Stomach (tissue), 9 donors: Measurements from ENCODE around the gene PTK6. TPM values are rescaled to one million over a fixed set of nuclear protein-coding genes. Genes with fewer than 3 reads are reported as not detected.

Experiments
- DNase-seq, 2 donors: peaks; one replicate each; pipeline versions ENCODE4 v3.0.0 to v3.0.0-alpha.2; 2013 to 2019
- H3K27ac ChIP-seq, 5 donors: fragments of 200-600 bp in 4 of 5; sonication (generic) in 4 of 5; one replicate each; pipeline ENCODE4 v1.5.1; 2013 to 2019; ENCODE audit warnings: mild to moderate bottlenecking in 1 of 5, moderate library complexity in 1 of 5
- H3K27me3 ChIP-seq, 3 donors: fragments of 200-600 bp; sonication (generic); one replicate each; pipeline ENCODE4 v1.5.1; 2017 to 2019; ENCODE audit warnings: mixed run types in 1 of 3
- H3K36me3 ChIP-seq, 4 donors: fragments of 200-600 bp; sonication (generic); 1 replicate in 3 of 4; 2 replicates in 1 of 4; pipeline ENCODE4 v1.5.1; 2016 to 2019
- H3K4me1 ChIP-seq, 4 donors: fragments of 200-600 bp; sonication (generic); one replicate each; pipeline ENCODE4 v1.5.1; 2016 to 2019
- H3K4me3 ChIP-seq, 4 donors: fragments of 200-600 bp; sonication (generic) in 3 of 4; one replicate each; pipeline ENCODE4 v1.5.1; 2016 to 2019; ENCODE audit warnings: mild to moderate bottlenecking in 1 of 4
- H3K9me3 ChIP-seq, 4 donors: fragments of 200-600 bp; sonication (generic); one replicate each; pipeline ENCODE4 v1.5.1; 2016 to 2019
- EP300 ChIP-seq: sonication (generic); formaldehyde crosslinking; IDR thresholded peaks from one replicate; pipeline ENCODE4 v1.6.1; 2017; ENCODE audit warnings: antibody characterized with exemption
- POLR2A ChIP-seq, 4 donors: fragments of 450-650 bp; IDR thresholded peaks; one replicate each; pipeline ENCODE4 v1.6.1; 2016; ENCODE audit warnings: antibody characterized with exemption in 4 of 4, control low read depth in 2 of 4, mild to moderate bottlenecking in 1 of 4, moderate library complexity in 1 of 4
- POLR2AphosphoS5 ChIP-seq, 3 donors: sonication (generic); formaldehyde crosslinking; IDR thresholded peaks; one replicate each; pipeline ENCODE4 v1.6.1; 2016; ENCODE audit warnings: antibody characterized with exemption in 3 of 3
- WGBS, 5 donors: extraction: QIAGEN DNeasy Blood & Tissue Kit in 3 of 5; methylation state at CpG; one replicate each; pipeline versions ENCODE4 v1.1.5 to v1.1.7; 2013 to 2018; 5-methylcytosine and 5-hydroxymethylcytosine counted together
- intact Hi-C: fragments of 100-400 bp; cut with DNase I; formaldehyde crosslinking; loops from one replicate; pipeline ENCODE4 v1.15.1; 2023; ENCODE audit warnings: low total_unique reads
- polyA plus RNA-seq, 3 donors: library from polyadenylated mRNA; stranded (reverse); fragments of 200-250 nt; gene quantifications; one replicate each; pipeline ENCODE4 v1.2.3, GENCODE V29; 2013
- total RNA-seq, 5 donors: library from RNA; depleted of rRNA; stranded (reverse); fragments of >200 nt; gene quantifications; one replicate each; pipeline versions ENCODE4 v1.1.0 to v1.2.3, GENCODE V29; 2014 to 2016
- TF ChIP-seq, protein P1 (sequence below), 7 experiments: fragments of 450-650 bp in 4 of 7; fragments of 200-600 bp in 3 of 7; sonication (generic) in 3 of 7; IDR thresholded peaks; one replicate each; pipeline ENCODE4 v1.5.1; 2016 to 2019; ENCODE audit warnings: antibody characterized with exemption in 7 of 7, control low read depth in 2 of 7, mild to moderate bottlenecking in 1 of 7
- donor health status: healthy with polysubstance abuse.
- donor health status: Bipolar disorder and iron deficiency.
- donor health status: healthy.

PTK6 gene
- total and polyA plus RNA-seq, 8 donors, result 7.7 to 98.5 (median 22.9) TPM

DNA sequence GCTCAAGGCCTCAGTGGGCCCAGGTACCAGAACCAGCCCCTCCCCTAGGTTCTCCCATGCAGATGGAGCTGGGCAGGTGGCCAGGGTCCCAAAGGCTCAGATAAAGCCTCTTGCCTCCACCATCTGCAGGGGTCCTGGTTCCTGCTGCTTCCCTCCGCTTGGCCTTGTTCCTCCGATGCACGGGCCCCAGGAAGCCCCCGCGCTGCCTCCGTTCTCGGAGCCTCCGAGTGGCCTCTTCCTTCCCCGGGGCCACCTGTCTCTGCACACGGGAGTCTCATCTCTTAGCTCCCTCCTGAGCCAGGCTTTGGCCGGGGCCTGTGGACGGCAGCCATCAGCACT, 1.9 kb upstream of the PTK6 start:
- Histone ChIP-seq H3K27me3 (peaks cover 0 to 44% (median 8%) of the 10 kb centered on the region in 3 donors), H3K4me1 (peaks cover 33 to 82% (median 53%) of the 10 kb centered on the region in 4 donors), H3K27ac (peak overlapping the region; percentile 88 to 96 (median 90)), H3K9me3 (no peaks in the 10 kb centered on the region), H3K36me3 (no peaks in the 10 kb centered on the region), H3K4me3 (peak overlapping the region in 1 of 4 donors; percentile 50)
- 42 to 62% (median 49%) methylated on average over 10 to 12 of the region's 12 CpGs for WGBS, 5 donors
- TF ChIP-seq POLR2AphosphoS5 (IDR thresholded peaks at IDR 0.05) (no peak), EP300 (no peak), POLR2A (IDR thresholded peaks at IDR 0.05) (no peak)
- TF ChIP-seq, protein P1, sequence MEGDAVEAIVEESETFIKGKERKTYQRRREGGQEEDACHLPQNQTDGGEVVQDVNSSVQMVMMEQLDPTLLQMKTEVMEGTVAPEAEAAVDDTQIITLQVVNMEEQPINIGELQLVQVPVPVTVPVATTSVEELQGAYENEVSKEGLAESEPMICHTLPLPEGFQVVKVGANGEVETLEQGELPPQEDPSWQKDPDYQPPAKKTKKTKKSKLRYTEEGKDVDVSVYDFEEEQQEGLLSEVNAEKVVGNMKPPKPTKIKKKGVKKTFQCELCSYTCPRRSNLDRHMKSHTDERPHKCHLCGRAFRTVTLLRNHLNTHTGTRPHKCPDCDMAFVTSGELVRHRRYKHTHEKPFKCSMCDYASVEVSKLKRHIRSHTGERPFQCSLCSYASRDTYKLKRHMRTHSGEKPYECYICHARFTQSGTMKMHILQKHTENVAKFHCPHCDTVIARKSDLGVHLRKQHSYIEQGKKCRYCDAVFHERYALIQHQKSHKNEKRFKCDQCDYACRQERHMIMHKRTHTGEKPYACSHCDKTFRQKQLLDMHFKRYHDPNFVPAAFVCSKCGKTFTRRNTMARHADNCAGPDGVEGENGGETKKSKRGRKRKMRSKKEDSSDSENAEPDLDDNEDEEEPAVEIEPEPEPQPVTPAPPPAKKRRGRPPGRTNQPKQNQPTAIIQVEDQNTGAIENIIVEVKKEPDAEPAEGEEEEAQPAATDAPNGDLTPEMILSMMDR (IDR thresholded peaks at IDR 0.05), result no peak
- intact Hi-C loops, result loop anchor here (5.0 kb wide), 1 partner anchor 433 kb away; no protein-coding TSS in a partner anchor
- DNase-seq, result no peak

DNA sequence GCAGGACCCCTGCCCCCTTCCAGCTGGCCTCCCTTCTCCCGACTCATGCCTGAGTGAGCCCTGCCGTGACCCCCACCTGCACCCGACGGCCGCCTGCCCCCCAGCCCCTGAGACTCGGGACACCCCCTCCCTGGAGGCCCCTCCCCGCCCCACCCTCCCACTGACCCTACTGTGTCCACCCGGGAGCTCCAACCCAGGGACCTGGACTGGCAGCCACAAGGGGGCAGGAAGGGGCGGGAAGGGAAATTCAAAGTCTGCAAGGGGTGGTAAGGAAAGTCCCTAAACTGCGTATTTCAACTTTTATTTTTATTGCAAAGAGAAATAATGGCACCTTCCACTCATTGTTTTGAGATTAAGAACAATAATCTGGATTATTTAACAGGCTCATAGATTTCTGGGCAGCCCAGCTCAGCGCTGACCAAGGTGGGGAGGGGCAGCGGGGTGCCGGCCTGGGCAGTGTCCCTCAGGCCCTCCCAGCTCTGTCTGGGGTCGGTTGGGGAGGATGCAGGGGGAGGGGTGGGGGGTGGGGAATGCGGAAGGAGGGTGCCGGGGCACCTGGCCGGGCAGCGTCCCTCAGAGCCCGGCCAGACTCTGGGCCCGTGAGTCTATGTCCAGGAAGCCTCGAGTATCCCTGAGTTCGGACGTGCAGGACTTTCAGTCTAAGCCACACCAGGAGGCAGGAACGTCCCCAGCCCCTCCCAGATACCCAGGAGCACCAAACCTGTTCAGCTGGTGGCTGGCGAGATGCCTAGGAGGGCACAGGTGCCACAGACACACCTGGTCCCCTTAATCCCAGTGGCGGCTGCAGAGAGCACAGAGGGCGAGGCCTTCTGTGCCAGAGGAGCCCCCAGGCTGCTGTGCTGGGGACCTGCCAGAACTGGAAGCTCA, 1.3 kb upstream of the PTK6 start:
- intact Hi-C loops, result loop anchor here (5.0 kb wide), 1 partner anchor 434 kb away; no protein-coding TSS in a partner anchor
- Histone ChIP-seq H3K36me3 (no peaks in the 10 kb centered on the region), H3K9me3 (no peaks in the 10 kb centered on the region), H3K27me3 (peaks cover 0 to 49% (median 11%) of the 10 kb centered on the region in 3 donors), H3K4me1 (peaks cover 38 to 88% (median 59%) of the 10 kb centered on the region in 4 donors), H3K27ac (peak overlapping the region; percentile 88 to 96 (median 90)), H3K4me3 (peak overlapping the region; percentile 28 to 50 (median 32))
- DNase-seq, result peak; percentile 94 to 96
- TF ChIP-seq EP300 (no peak), POLR2A (IDR thresholded peaks at IDR 0.05) (no peak), POLR2AphosphoS5 (IDR thresholded peaks at IDR 0.05) (peak in 2 of 3 donors; percentile 80 to 84)
- TF ChIP-seq, protein P1 (IDR thresholded peaks at IDR 0.05), result peak in 1 of 7 experiments; percentile 49
- WGBS, 5 donors, result 21 to 28% (median 23%) methylated on average over 12 to 27 of the region's 27 CpGs

DNA sequence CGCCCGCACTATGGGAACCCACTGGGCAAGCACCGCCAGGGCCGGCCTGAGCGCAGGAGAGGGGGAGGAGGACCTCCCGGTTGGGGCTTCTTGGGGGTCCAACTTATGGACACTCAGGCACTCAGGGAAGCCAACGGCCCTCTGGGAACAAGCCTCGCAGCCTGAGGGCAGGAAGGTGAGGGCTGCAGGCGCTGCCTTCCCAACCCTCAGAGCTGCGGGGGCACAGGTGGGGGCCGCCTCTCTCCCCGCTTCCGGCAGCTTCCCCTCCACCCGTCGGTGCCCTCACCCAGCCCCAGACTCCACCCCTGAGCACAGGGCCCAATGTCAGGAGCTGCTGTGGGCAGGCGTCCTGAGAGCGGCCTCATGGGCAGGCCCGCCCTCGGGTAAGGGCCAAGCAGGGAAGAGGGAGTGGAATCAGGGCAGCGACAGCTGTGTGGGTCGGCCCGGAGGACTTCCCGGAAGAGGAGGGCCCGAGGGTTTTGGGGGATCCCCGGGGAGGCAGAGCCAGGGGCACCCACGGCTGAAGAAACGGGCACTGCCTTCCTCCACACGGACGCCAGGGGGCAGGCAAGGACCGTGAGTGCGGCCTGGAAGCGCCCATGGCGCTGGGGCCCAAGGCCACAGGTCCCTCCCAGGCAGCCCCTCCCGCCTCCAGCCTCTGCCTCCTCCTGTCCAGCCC, 488 bp upstream of the PTK6 start:
- Histone ChIP-seq H3K27me3 (peaks cover 0 to 57% (median 11%) of the 10 kb centered on the region in 3 donors), H3K9me3 (no peaks in the 10 kb centered on the region), H3K36me3 (no peaks in the 10 kb centered on the region), H3K4me3 (peak overlapping the region; percentile 28 to 50 (median 32)), H3K27ac (peak overlapping the region; percentile 88 to 96 (median 90)), H3K4me1 (peaks cover 38 to 87% (median 61%) of the 10 kb centered on the region in 4 donors)
- no peak for TF ChIP-seq EP300
- peak in 2 of 4 donors; percentile 52 to 64 for TF ChIP-seq POLR2A (IDR thresholded peaks at IDR 0.05)
- TF ChIP-seq, protein P1 (IDR thresholded peaks at IDR 0.05), result peak in 6 of 7 experiments; percentile 80 to 98 (median 94)
- TF ChIP-seq POLR2AphosphoS5 (IDR thresholded peaks at IDR 0.05), result peak; percentile 7 to 93 (median 91)
- WGBS, 5 donors, result 0 to 31% (median 6%) methylated on average over 8 to 34 of the region's 34 CpGs
- intact Hi-C loops, result loop anchor here (5.0 kb wide), 1 partner anchor 435 kb away; no protein-coding TSS in a partner anchor
- peak; percentile 96 to 97 for DNase-seq
